PC-9 (cell line): ENCODE measurements around the gene SPAG9.

Experiments used
- CTCF ChIP-seq: fragments of 200-600 bp; sonication (generic); conservative IDR thresholded peaks from 2 replicates; pipeline ENCODE4 v1.6.1; 2017; ENCODE audit warnings: mixed run types, antibody characterized with exemption, mild to moderate bottlenecking, moderate library complexity
- EZH2 ChIP-seq: fragments of 200-600 bp; sonication (generic); IDR thresholded peaks from 2 replicates; pipeline ENCODE4 v1.8.0; 2017; ENCODE audit warnings: antibody characterized with exemption, low read depth

GRCh38 chr17:51016099-51016498, 104.6 kb downstream of the SPAG9 start:
- TF ChIP-seq CTCF (no peak), EZH2 (no peak)
